GM18519 (cell line): Measurements from ENCODE around the gene ELFN1.

Experiments used
- ATAC-seq: cut with Tn5 transposase; IDR thresholded peaks from one replicate; pipeline ENCODE4 v1.9.1; 2021; ENCODE audit warnings: mild to moderate bottlenecking, moderate library complexity; ENCODE audit not compliant: unreplicated experiment, low FRiP score

ELFN1 gene

DNA sequence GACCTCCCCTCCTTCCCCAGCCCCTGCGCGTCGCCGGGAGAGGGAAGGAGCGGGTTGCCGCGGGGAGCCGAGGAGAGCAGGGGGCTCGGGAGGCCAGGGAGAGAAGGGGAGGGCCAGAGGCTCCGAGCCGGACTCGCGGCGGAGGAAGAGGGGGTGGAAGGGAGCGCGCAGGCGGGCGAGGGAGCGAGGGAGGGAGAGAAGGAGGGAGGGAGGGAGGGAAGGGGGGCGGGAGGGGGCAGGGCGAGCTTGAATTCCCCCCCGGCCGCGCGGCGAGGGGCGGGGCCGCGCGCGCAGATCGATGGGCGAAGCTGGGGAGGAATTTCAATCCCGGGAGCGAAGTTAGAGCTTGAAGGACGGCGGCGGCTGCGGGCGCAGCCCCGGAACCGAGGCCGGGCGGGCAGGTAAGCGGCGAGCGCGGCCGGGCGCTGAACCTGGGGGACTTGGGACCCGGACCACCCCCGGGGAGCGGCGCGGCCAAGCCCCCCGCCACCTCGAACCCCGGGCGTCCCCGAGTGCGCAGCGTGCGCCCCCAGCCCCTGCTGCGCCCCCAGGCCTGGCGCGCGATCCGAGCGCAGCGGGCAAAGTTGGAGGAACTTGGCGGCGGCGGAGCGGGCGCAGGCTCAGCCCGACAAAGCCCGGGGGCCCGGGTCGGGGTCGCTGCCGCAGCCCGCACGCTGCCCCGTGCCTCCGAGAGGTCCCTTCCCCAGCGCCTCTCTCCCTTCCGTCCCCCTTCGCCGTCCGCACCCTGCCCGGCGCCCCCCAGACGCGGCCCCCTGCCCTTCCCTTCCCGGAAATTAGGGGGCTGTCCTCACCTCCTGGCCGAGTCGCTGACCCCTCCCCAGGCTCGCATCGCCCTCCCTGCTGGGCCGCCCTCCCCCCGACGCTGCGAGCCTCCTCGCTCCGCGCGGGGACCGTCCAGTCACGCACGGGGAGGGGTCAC is at the start of gene ELFN1:
TSS of gene ELFN1 (plus strand) at position 324 of the 940 bp plus-strand sequence. CDS start 74,320 bp downstream, outside the sequence.
- no peak for ATAC-seq

DNA sequence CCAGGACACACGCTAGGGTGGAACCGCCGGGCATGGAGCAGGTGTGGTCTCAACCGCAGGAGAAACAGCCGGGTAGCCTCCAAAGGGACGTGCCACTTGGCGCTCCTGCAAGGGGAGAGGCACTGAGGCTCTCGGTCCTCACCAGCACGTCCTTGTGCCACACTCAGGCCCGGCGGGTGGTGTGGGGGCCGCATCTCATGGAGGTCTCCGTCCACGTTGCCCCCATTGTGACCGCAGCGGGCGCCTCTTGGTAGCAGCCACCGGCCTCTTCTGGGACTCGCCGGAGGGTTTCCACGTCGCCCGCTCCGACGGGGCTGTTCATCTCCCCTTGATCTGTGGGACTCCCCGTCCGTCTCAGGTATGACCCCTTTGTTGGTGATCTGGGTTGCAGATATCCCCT is 49.2 kb upstream of the ELFN1 start:
- ATAC-seq = no peak

DNA sequence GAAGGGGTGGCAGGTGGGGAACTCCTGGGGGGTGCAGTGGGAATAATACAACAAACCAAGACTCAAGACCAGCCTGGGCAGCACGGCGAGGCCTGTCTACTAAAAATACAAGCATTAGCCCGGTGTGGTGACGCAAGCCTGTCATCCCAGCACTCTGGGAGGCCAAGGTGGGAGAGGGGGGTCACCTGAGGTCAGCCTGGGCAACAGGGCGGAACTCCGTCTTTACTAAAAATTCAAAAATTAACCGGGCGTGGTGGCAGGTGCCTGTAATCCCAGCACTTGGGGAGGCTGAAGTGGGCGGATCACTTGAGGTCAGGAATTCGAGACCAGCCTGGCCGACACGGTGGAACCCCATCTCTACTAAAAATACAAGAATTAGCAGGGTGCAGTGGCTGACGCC is 48.4 kb upstream of the ELFN1 start:
- ATAC-seq = no peak

DNA sequence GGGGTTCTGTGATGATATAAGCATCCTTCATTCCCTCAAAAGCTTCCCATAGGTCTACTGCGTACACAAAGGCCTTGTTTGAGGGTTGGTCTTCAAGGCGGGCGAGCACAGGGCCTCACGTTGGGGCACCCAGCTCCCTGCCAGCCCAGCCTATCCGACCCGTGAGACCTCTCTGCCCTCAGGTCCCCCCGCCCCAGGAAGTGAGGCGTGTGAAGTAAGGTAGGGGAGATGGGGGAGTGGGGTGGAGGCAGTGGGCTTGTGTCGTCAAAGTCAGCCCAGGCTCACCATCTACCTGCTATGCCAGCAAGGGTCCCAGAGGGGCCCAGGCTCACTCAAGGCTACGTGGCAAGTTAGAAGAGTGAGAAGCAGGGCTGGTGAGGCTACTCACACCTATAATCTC is 47.6 kb upstream of the ELFN1 start:
- no peak for ATAC-seq

DNA sequence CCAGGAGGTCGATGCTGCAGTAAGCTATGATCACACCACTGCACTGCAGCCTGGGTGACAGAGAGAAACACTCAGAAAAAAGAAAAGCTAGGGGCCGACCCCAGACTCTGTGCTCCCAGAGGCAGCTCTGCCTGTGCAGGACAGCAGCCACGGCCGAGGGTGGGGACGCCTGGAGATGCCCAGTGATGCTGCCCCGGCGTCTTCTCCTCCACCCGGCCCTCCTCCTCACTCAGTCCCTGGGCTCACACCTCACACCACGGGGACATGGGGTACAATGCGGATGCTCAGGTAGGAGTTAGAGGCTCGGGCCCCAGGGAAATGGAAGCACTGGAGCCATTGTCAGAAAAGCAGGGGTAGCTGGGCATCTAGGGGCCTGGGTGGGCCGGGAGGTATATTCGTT is 46.3 kb upstream of the ELFN1 start:
- ATAC-seq = no peak

DNA sequence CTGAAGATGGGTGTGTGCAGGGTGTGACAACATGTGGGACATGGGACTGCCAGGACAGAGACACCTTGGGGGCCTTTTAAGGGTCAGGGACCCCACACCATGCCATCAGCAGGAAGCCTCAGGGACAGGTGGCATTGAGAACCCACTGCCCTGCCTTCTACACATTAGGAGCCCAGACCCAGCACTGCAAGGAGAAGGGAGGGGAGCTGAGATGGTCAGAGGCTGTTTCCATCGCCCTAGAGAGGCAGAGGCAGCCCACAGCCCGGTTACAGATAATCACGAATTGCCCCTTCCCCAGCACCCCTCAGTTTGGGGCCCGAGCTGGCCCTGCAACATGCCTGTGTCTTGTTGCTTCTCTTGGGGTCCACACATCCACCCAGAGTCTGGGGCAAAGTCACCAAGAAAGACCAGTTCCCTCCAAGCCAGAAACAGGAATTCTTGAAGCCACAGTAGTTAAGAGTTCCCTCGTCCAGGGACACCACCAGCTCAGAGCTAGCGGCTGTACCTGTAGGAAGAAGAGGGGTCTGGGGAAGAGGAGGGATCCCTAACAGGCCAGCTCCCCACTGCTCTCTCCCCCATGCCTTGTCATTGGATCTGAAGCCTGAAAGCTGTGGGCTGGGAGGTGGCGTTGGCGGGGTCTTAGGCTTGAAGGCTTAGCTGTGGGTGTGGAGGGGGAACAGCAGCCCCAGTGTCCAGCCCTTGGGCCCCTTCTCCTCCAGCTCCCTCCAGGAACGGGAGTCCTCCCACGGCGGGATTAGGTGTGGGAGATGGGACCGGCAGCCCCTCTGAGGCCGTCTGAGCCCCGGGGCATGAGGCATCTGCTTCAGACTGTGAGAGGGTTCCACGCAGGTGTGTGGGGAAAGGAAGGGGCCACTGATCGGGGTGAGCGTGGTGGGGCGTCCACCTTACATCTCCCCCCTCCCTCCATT is 44.8 kb upstream of the ELFN1 start:
- ATAC-seq = no peak

DNA sequence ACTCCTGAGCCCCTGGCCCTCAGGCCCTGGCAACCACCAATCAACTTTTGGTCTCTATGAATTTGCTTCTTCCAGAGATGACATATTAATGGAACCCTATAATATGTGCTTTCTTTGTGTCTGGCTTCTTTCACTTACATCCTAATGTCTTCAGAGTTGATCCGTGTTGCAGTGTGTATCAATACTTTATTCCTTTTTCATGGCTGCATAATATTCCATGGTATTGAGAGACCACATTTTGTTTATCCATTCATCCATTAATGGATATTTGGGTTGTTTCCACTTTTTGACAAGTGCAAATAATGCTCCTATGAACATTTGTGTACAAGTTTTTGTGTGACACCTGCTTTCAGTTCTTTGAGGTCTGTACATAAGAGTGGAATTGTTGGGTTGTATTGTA is 43.3 kb upstream of the ELFN1 start:
- no peak for ATAC-seq

DNA sequence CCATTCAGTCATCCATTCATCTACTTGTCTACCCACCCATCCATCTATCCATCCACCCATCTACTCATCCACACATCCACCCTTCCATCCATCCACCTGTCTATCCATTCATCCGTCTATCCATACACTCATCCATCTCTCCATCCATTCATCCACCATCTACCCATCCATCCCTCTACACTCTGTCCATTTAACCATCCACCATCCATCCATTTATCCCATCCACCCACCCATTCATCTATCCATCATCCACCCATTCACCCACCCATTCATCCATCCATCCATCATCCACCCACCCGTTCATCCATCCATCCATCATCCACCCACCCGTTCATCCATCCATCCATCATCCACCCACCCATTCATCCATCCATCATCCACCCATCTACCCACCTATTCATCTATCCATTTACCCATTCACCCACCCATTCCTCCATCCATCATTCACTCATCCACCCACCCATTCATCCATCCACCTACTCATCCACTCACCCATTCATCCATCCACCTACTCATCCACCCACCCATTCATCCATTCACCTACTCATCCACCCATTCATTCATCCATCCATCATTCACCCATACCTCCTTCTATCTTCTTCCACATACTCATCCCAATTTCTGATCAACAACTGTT is 39.3 kb upstream of the ELFN1 start:
- ATAC-seq = no peak

DNA sequence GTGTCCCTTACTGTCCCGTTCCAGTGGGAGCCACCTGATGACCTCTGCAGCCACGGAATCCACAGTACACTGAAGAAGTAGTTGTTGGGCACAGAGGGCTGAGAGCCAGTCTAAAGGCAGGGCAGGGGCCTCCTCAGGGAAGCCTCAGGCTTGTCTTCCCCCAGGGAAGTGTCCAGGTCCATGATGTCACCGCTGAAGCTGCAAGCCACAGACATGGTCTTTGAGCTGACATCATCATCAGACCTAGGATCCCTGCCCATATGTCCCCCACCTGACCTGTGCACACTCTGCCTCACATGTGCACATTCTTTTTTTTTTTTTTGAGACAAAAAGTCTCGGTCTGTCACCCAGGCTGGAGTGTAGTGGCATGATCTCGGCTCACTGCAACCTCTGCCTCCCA is 38.4 kb upstream of the ELFN1 start:
- ATAC-seq = no peak

DNA sequence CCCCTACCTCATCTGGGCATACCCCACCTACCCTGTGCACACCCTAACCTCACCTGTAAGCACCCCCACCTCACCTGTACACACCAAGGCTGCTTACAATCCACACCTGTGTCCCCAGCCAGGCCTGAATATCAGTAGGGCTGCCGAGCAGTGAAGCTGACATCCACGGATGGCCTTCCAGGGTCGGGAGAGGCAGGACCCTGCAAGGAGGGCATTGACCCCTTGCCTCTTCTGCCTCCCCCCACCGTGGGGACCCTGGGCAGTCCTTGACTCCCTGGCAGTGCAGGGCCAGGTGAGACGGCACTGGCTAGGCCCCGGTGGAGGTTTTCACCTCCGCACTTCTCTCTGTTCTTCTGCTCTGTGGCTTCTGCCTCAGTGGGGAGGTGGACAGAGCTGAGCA is 37.6 kb upstream of the ELFN1 start:
- ATAC-seq = no peak

DNA sequence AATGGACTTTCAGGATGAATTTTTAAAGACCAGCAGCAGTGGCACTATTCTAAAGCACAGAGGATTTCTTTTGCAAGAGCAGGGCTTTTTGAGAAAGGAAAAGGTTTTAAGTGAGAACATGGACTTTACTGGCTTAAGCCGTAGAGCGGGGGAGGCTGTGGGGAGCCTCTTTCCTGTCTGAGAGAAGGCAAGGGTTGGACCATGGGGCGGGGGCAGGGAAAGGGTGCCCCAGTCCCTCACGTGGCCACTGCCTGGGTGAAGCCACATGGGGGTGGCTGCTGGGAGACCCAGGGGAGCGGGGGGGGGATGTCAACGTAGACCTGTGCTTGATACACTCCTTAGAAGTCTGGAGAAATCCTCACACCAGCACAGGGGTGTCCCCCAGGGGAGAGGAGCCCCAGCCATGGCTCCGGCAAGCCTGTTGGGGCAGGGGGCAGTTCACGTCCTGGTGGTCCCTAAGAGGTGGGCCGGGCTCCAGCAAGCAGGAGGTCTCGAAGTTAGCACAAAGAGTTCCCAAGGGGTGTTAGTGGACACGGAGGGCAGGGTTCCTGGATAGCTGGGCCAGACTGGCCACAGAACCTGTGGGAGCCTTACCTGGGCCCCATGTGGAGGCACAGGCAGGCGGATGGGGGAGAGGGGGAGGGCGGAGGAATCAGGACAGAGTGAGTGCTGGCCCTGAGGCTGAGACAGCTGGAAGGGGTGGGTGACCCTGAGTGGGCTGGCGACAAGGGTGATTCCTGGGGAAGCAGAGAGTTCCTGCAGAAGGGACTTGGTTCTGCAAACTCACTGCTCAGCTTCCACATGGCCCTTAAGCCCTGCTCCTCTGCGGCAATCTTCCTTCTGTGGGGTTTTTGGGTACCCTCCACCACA is 36.9 kb upstream of the ELFN1 start:
- ATAC-seq = no peak

DNA sequence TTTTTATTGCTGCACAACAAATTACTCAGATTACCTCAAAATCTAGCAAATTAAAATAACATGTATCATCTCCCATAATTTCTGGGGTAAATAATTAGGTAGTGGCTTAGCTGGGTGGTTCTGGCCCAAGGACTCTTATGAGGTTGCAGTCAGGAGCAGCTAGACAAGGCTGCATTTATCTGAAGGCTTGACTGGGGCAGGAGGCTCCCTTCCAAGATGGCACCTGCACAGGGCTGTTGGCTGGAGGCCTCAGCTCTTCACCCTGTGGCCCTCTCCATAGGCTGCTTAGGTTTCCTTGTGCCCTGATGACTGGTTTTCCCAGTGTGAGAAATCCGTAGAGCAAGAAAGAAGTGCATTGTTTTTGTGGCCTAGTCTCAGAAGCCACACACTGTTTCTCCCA is 34.7 kb upstream of the ELFN1 start:
- ATAC-seq = no peak

DNA sequence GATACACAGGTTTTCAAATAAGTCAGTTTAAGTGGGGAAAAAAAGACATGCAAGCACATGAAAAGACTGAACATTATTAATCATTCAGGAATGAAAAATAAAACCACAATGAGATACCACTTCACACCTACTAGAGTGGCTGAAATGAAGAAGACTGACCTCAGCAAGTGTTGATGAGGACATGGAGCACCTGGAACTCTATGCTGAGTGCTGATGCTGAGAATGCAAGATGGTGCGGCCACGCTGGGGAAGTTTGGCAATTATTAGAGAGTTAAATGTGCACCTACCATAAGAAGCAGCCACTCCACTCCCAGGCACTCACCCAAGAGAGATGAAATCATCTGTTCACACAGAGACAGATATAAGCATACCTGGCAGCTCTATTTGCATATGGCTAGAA is 32.9 kb upstream of the ELFN1 start:
- no peak for ATAC-seq

DNA sequence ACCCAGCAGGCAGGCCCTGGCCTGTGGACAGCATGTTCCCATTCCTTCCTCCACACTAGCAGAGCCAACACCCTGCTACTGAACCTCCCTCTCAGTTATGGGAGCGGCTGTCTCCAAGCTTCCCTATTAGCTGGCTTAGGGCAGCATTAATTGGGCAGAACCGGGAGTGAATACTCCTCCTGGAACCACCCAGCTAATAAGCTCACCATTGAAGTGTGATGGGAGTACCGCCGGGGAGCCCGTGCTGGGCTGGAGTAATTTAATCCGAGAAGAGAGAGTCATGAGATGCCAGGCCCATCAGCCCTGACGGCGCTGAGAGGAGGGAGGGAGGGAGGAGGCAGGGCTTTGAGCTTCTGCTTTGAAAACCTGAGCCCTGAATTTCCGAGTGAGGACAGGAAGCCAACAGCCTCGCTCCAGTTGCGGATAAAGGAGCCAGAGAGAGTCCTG is 31.8 kb upstream of the ELFN1 start:
- ATAC-seq = no peak

DNA sequence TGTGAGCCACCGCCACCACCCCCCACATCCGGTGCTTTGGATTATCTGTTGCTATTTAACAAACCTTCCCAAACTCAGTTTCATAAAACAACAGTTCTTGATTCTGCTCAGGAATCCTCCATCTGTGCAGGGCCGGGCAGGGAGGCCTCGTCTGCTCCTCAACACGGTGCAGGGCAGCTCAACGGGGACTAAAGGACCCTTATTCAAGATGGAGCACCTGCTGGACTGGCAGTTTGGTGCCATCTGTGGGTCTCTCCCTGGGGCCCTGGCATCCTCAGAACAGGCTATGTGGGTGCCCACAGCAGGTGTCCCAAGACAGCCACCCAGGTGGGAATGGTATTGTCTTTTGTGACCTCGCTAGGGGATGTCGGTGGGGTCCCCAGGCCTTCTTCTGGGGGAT is 31.0 kb upstream of the ELFN1 start:
- no peak for ATAC-seq

DNA sequence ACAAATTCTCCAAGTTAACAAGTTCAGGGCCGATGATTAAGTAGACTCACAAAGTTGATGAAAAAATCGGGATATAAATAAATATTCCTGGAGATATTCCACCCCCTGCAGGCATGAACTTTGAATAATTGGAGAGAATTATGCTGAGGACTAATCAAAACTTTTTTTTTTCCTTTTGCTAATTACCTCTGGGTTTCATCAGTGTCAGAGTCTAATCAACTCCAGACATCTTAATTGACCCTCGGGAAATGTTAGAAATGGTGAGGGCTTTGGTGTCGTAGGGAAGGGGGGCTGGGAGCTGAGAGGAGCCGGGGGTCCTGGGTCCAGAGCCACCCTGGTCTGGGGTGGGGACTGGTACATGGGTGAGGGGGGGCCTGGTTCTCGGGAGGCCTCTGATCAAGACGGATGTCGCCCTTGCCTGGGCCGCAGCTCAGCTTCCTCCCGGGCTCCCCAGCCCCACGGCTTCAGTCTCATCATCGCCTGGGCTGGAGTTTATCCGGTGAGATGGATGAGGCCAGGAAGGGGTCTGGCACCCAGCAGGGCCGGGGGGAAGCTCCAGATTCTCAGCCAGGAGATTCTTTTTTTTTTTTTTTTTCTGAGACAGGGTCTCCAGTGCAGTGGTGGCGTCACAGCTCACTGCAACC is 30.4 kb upstream of the ELFN1 start:
- no peak for ATAC-seq

DNA sequence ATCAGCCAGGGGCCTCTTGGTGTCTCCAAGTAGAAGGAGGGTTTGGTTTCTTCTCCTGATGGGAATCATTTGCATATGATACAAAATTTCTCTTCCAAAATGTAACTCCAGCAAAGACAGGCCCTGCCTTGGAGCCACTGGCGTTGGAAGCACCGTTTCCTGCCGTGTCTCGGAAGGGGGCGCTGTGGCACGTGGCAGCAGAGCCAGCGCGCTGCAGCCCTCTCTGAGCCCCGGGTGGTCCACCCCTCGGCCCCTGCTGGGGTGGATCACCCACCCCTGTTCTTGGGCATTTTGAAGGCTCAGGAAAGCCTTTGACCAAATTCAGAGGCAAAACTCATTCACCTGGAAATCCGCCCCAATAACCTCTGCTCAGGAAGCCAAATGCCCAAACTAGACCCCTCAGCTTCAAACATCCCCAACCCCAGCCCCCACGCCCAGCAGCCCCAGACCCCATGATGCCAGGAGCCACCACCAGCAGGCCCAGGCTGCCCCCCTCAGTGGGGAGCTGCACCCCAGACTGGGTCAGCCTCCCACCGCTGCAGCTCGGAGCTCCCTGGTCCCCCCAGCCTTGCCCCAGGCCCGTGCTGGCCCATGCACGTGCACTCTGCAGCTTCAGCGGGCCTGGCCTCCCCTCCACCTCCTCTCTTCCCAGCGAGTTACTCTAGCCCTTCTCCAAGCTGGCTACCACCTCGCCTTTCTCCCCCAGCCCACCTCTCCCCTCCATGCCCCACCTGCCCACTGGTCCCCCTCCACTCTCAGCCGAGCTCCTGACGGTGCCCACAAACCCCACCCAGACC is 29.5 kb upstream of the ELFN1 start:
- ATAC-seq = no peak

DNA sequence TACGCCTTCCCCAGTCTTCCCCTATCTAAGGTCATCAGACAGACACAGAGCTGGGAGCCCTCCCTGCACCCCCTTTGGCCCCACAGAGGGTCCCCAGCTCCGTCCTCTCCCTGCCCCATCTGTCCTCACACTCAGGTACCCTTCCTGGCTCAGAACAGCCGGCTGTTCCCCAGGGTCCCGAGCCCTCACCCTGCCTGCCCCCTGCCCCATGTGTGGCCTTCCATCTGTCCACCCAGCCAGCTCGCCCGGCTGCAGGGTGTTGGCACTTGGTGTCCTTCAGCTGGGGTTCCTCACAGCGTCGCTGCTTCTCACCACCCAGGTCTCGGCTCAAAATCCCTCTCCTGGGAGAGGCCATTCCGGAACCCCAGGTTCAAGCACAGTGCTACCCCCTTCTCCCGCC is 28.9 kb upstream of the ELFN1 start:
- no peak for ATAC-seq
